ENCODE results near the gene PRPF6.

The PRPF6 gene

DNA sequence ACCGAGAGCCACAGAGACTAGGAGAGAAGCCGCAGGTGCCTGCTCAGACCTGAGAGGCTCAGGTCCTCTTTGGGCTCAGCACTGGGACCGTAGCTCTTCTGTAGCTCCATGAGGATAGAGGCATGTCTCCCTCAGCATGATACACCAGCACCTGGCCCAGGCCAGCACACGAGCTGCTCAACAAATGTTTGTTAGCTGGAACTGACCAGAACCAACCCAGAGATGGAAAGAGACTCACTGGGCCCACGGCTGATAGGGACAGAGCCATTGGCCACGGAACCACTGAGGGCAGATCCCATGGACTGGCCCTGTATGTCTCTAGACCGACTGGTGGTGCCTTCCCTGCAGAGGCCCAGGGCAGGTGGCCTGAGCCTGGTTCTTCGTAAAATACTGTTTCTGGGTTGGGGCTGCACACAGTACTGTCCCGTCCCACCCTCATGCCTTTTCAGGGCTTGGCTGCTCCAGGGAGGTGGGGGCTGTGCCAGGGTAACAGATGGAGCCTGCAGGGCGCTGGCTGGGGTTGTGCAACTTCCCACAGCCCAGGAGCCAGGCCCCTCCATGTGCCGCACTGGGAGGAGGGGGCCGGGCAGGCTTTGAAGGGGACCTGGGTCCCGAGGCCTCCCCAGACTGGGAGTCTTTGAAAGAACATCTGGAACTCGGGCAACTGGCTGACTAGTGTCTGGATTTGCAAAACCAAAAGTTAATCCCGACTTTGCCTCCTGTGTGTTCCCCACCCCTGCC is 60.3 kb downstream of the PRPF6 start:
- TF ChIP-seq, protein P1, sequence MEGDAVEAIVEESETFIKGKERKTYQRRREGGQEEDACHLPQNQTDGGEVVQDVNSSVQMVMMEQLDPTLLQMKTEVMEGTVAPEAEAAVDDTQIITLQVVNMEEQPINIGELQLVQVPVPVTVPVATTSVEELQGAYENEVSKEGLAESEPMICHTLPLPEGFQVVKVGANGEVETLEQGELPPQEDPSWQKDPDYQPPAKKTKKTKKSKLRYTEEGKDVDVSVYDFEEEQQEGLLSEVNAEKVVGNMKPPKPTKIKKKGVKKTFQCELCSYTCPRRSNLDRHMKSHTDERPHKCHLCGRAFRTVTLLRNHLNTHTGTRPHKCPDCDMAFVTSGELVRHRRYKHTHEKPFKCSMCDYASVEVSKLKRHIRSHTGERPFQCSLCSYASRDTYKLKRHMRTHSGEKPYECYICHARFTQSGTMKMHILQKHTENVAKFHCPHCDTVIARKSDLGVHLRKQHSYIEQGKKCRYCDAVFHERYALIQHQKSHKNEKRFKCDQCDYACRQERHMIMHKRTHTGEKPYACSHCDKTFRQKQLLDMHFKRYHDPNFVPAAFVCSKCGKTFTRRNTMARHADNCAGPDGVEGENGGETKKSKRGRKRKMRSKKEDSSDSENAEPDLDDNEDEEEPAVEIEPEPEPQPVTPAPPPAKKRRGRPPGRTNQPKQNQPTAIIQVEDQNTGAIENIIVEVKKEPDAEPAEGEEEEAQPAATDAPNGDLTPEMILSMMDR (conservative IDR thresholded peaks at IDR 0.05; ENCODE audit: control insufficient read depth, insufficient read depth, low read depth, low read length) = no peak
- H3K4me3 ChIP-seq (ENCODE audit: control insufficient read depth, low read depth, low read length) = no peak overlapping the region
- DNase-seq (ENCODE audit: low read depth) = no peak

DNA sequence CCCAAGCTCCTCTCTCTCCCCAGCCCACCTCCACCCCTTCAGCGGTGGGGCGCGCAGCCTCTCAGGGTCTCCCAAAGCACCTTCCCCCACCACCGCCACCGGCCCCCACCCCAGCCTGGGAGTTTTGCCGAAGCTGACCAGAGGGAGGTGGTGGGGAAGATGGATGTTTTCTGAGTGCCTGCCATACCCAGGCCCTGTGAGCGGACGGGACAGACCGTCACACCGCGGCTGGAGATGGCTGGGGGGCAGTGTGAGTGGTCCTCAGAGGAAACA is 60.8 kb downstream of the PRPF6 start:
- no peak overlapping the region for H3K4me3 ChIP-seq (ENCODE audit: control insufficient read depth, low read depth, low read length)
- DNase-seq (ENCODE audit: low read depth) = no peak
- TF ChIP-seq, protein P1 (conservative IDR thresholded peaks at IDR 0.05; ENCODE audit: control insufficient read depth, insufficient read depth, low read depth, low read length) = no peak

DNA sequence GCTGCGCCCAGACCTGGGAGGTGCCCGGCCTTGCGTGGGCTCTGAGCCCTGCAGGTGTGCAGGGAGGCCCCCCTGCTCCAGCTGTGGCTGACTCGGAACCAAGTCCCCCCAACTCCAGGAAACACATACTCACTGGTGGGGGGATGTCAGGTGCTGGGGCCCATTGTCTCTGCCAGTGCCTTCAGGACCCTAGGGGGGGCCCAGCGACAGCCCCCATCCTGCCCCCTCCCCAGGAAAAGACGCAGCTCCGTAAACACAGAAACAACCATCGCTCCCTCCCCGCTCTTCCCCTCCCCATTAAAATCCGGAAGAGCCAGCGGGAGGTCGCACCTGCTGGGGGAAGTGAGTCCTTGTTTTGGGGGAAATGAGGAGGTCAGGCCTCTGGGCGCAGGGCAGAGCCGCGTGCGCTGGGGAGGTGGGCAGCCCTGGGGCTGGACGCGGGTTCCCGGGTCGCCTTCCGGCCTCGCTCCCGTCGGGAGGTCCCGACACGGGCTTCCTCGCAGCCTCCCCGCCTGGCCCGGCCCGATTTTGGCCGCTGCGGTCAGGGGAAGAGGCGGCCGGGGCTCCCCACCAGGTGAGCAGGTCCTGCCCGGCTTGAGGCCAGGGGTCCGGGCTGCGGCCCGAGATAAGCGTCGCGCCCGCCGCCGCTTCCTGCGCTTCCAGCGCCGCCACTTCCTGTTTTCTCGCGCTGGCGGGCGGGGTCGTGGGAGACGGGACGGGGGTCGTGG is 61.3 kb downstream of the PRPF6 start:
- TF ChIP-seq, protein P1 (conservative IDR thresholded peaks at IDR 0.05; ENCODE audit: control insufficient read depth, insufficient read depth, low read depth, low read length) = no peak
- H3K4me3 ChIP-seq (ENCODE audit: control insufficient read depth, low read depth, low read length) = peak overlapping the region; percentile 3
- DNase-seq (ENCODE audit: low read depth) = no peak

DNA sequence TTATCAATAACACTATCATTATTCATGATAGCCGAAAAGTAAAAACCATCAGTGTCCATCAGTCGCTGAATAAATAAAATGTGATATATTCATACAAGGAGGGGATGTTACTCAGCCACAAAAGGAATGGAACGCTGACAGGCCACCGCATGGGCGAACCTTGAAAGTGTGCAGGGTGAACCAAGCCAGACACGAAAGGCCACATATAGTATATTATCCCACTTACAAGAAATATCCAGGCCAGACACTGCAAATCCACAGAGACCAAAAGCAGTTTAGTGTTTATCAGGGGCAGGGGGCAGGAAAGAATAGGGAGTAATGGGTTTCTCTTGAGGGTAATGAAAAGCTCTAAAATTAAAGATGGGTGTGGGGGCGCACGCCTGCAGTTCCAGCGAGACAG is 62.8 kb downstream of the PRPF6 start:
- TF ChIP-seq, protein P1 (conservative IDR thresholded peaks at IDR 0.05; ENCODE audit: control insufficient read depth, insufficient read depth, low read depth, low read length) = no peak
- no peak overlapping the region for H3K4me3 ChIP-seq (ENCODE audit: control insufficient read depth, low read depth, low read length)
- no peak for DNase-seq (ENCODE audit: low read depth)

DNA sequence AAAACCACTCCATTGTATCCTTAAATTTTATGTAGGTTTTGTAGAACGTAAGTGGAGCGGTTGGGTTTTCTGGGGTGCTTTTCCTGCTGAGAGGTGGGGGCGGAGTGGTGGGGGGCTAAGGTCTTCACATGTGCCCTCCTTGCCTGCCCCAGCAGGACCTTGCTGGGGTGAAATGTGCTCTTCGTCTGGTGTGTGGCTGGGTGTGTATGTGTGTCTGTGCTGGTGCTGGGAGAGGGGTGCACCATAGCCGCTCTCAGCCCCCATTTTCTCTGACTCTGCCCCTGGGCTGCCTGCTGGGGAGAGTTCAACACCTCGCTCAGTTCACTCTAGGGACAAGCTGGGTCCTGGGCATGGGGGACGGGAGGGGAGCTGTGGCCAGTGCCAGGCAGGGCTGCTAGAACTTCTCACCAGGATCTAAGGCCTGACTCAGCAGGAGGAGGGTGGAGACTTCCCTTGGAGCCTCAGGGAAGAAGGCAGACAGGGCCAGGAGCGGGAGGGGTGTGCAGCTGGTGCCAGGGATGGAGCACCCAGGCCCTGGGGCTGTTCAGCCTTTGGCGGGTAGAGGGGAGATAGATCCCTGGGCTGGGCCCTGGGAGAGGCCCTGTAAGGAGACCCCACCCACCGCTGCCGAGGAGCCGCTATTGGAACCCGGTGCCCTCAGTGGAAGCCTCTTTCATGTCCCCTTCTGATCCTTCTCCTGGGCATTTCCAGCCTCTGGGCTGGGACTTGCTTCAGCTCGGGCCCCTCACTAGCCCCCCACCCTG is 63.7 kb downstream of the PRPF6 start:
- TF ChIP-seq, protein P1 (conservative IDR thresholded peaks at IDR 0.05; ENCODE audit: control insufficient read depth, insufficient read depth, low read depth, low read length) = no peak
- H3K4me3 ChIP-seq (ENCODE audit: control insufficient read depth, low read depth, low read length) = no peak overlapping the region
- DNase-seq (ENCODE audit: low read depth) = peak; percentile 41

DNA sequence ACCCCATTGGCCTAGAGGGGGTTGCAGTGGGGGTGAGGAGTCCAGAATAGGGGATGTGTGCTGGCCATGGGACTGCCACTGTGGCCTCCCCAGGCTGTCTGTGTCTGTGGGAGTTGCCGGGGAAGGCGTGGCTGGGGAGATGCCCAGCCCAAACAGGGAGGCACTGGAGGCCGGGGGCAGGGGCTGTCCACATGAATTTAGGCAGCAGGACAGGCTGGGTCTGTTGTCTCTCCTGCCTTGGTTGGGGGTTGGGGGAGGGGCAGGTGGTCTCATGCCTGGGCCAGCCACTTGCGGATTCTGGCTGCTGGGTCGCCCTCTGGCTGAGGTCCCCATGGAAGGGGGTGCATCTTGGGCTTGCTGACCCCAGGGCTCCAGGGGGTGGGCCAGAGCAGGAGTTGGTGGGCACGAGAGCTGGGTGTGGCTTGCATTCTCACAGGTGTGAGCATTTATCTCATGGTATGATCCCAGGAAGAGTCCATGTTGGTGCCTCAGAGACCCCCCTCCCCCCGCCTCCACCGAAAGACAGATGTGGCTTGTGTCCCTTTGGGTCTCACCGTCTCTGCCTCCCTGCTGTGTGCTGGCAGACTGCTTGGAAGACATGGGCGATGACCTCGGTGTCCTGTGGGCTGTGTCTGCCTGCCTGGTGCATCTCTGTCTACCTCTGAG is 64.5 kb downstream of the PRPF6 start:
- TF ChIP-seq, protein P1 (conservative IDR thresholded peaks at IDR 0.05; ENCODE audit: control insufficient read depth, insufficient read depth, low read depth, low read length) = no peak
- DNase-seq (ENCODE audit: low read depth) = no peak
- H3K4me3 ChIP-seq (ENCODE audit: control insufficient read depth, low read depth, low read length) = no peak overlapping the region

Measured in fibroblast of mammary gland (primary cell).